ENCODE measurements around the gene VSIG10L2.

- no peak for TF ChIP-seq CTCF (IDR thresholded peaks at IDR 0.05)
- TF ChIP-seq POLR2A (IDR thresholded peaks at IDR 0.05) = no peak
These were observed 41.2 kb upstream of the VSIG10L2 start for GRCh38 chr11:125904678-125905077.
